ENCODE results near the gene RAB36.

GRCh38 chr22:23097412-23098229 is 47.7 kb upstream of the RAB36 start:
- TF ChIP-seq CTCF (IDR thresholded peaks at IDR 0.05) (no peak), POLR2A (IDR thresholded peaks at IDR 0.05) (no peak)
